Fibroblast of lung (primary cell): ENCODE data around the gene PRPF8. TPM values are rescaled to one million over a fixed set of nuclear protein-coding genes. Genes with fewer than 3 reads are reported as not detected.
A peak's percentile ranks its signal among the peaks of the same experiment; 100 is the strongest.

Experiments
- DNase-seq, 2 donors: peaks; one replicate each; pipeline versions ENCODE4 v3.0.0 to v3.0.0-alpha.2; 2010; ENCODE audit warnings: low read depth in 2 of 2
- H2AFZ ChIP-seq: 2 replicates; pipeline ENCODE4 v1.5.1; 2012; ENCODE audit warnings: low read length, control low read depth, inconsistent platforms
- H3K27ac ChIP-seq: 2 replicates; pipeline ENCODE4 v1.5.1; 2011; ENCODE audit warnings: low read length, control low read depth; ENCODE audit not compliant: insufficient read depth
- H3K27me3 ChIP-seq: 2 replicates; pipeline ENCODE4 v1.5.1; 2011; ENCODE audit warnings: mild to moderate bottlenecking, low read length; ENCODE audit not compliant: control insufficient read depth, insufficient read depth
- H3K36me3 ChIP-seq: 2 replicates; pipeline ENCODE4 v1.5.1; 2011; ENCODE audit warnings: low read length; ENCODE audit not compliant: control insufficient read depth, insufficient read depth
- H3K4me1 ChIP-seq: 2 replicates; pipeline ENCODE4 v1.5.1; 2011; ENCODE audit warnings: low read length; ENCODE audit not compliant: control insufficient read depth, insufficient read depth; ENCODE audit errors: extremely low read depth
- H3K4me2 ChIP-seq: 2 replicates; pipeline ENCODE4 v1.5.1; 2011; ENCODE audit warnings: low read length, control low read depth; ENCODE audit not compliant: insufficient read depth; ENCODE audit errors: extremely low read depth
- H3K4me3 ChIP-seq, 4 experiments: fragments of 200-600 bp in 1 of 4; sonication (generic) in 1 of 4; replicated peaks in 1 of 4; 2 replicates each; pipeline ENCODE4 v1.5.1; 2011 to 2016; ENCODE audit warnings: low read length in 4 of 4, low read depth in 3 of 4, mild to moderate bottlenecking in 3 of 4, control low read depth in 2 of 4, inconsistent platforms in 1 of 4, mixed read lengths in 1 of 4; ENCODE audit not compliant: insufficient read depth in 1 of 4; ENCODE audit errors: control extremely low read depth in 1 of 4
- H3K79me2 ChIP-seq: 2 replicates; pipeline ENCODE4 v1.5.1; 2012; ENCODE audit warnings: mild to moderate bottlenecking, low read length, inconsistent platforms; ENCODE audit not compliant: control insufficient read depth, insufficient read depth
- H3K9ac ChIP-seq: 2 replicates; pipeline ENCODE4 v1.5.1; 2011; ENCODE audit warnings: mild to moderate bottlenecking, low read length, control low read depth; ENCODE audit not compliant: insufficient read depth
- H3K9me3 ChIP-seq: 2 replicates; pipeline ENCODE4 v1.5.1; 2012; ENCODE audit warnings: low read depth, low read length; ENCODE audit not compliant: control insufficient read depth, insufficient read depth
- H4K20me1 ChIP-seq: 2 replicates; pipeline ENCODE4 v1.5.1; 2011; ENCODE audit warnings: low read length; ENCODE audit not compliant: control insufficient read depth, insufficient read depth; ENCODE audit errors: extremely low read depth
- EZH2 ChIP-seq: IDR thresholded peaks from 2 replicates; pipeline ENCODE4 v1.5.1; 2012; ENCODE audit warnings: low read length, control low read depth, mild to moderate bottlenecking; ENCODE audit errors: missing control alignments
- polyA plus RNA-seq, 2 donors: library from polyadenylated mRNA; depleted of rRNA in 1 of 2; stranded (reverse) in 1 of 2; unstranded in 1 of 2; fragments of >200 nt; gene quantifications; 2 replicates each; pipeline ENCODE4 v1.2.1, GENCODE V29; 2011 to 2012; ENCODE audit warnings: missing spikeins in 1 of 2
- total RNA-seq: library from RNA; depleted of rRNA; stranded (reverse); fragments of >200 nt; gene quantifications from 2 replicates; pipeline ENCODE4 v1.2.1, GENCODE V29; 2014
- TF ChIP-seq, protein P1 (sequence below), 2 donors: IDR thresholded peaks in 1 of 2; conservative IDR thresholded peaks in 1 of 2; 1 replicate in 1 of 2; 2 replicates in 1 of 2; pipeline ENCODE4 v1.5.1; 2011 to 2012; ENCODE audit warnings: low read length in 2 of 2, control low read depth in 1 of 2, inconsistent platforms in 1 of 2, low read depth in 1 of 2, mild to moderate bottlenecking in 1 of 2

Gene PRPF8
- total and polyA plus RNA-seq, 2 donors (not counting 1 experiment from before 2014, with no cell fraction given) = 88.9 to 122 TPM

GRCh38 chr17:1628856-1629503 lies 55.7 kb downstream of the PRPF8 start:
- peak overlapping the region; percentile 75 for H3K27ac ChIP-seq
- H3K36me3 ChIP-seq = no peaks in the 10 kb centered on the region
- peak overlapping the region; percentile 42 to 80 (median 74) for H3K4me3 ChIP-seq

DNA sequence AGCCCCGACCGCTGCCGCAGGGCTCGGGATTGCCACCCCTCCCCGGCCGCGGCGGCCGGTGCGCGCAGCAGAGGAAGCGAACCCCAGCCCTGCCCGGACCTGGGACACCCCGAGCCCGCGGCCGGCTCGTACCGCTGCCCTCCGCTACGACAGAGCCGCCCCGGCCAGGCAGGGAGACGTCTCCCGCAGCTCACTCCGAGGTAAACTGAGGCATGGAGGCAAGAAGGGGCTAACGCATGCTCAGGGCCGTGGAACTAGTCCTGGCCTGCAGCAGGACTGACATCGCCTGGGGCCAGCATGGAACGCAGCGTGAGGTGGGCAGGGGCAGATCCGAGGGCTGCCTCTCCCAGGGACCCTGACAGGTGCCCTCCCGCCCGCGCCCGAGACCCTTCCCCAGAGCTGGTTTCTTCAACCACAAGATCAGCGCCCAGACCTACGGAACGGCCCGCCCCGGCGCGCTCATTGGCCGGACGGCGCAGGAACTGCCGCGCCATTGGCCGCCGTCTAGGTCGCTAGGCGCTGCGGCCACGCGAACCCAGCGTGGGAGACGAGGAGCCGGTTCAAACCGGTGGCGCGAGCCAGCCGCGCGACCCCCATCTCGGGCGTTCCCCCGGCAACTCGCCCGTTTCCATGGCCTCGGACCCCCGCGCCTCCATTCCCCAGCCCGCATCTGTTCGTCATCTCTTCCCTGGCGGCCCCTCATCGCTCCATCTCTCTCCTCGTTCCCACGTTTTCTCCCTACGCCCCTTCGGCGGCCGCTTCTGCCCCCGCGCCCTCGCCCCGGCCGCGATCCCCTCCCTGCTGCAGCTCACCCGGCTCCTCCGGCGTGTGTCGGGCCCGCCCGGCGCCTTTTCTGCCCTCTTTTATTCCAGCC lies 56.4 kb downstream of the PRPF8 start, which contains the start of gene SLC43A2:
Gene SLC43A2 (minus strand): TSS at position 853 of the 874 bp plus-strand sequence. CDS start 960 bp downstream, outside the sequence.
- H3K27me3 ChIP-seq = peaks cover 6% of the 10 kb centered on the region
- no peaks in the 10 kb centered on the region for H3K79me2 ChIP-seq
- no peaks in the 10 kb centered on the region for H3K9me3 ChIP-seq
- peaks cover 6% of the 10 kb centered on the region for H3K4me1 ChIP-seq
- peak; percentile 68 to 76 for DNase-seq
- TF ChIP-seq EZH2 = no peak
- H3K27ac ChIP-seq = peak within 1 kb of the TSS; percentile 75
- H3K4me2 ChIP-seq = peak within 1 kb of the TSS; percentile 98
- peak within 1 kb of the TSS; percentile 86 for H2AFZ ChIP-seq
- no peaks in the 10 kb centered on the region for H4K20me1 ChIP-seq
- H3K36me3 ChIP-seq = no peaks in the 10 kb centered on the region
- H3K9ac ChIP-seq = peak within 1 kb of the TSS; percentile 74
- H3K4me3 ChIP-seq = peak within 1 kb of the TSS; percentile 46 to 80 (median 74)

More at GRCh38 chr17:1628856-1629503, 55.7 kb downstream of the PRPF8 start:
- Histone ChIP-seq H4K20me1 (no peaks in the 10 kb centered on the region), H3K27me3 (peaks cover 6% of the 10 kb centered on the region), H3K9me3 (no peaks in the 10 kb centered on the region), H3K9ac (peak overlapping the region; percentile 74), H3K4me2 (peak overlapping the region; percentile 98), H3K4me1 (peaks cover 6% of the 10 kb centered on the region), H2AFZ (no peak overlapping the region), H3K79me2 (no peaks in the 10 kb centered on the region)
- peak; percentile 90 for DNase-seq
- no peak for TF ChIP-seq EZH2
- TF ChIP-seq, protein P1, sequence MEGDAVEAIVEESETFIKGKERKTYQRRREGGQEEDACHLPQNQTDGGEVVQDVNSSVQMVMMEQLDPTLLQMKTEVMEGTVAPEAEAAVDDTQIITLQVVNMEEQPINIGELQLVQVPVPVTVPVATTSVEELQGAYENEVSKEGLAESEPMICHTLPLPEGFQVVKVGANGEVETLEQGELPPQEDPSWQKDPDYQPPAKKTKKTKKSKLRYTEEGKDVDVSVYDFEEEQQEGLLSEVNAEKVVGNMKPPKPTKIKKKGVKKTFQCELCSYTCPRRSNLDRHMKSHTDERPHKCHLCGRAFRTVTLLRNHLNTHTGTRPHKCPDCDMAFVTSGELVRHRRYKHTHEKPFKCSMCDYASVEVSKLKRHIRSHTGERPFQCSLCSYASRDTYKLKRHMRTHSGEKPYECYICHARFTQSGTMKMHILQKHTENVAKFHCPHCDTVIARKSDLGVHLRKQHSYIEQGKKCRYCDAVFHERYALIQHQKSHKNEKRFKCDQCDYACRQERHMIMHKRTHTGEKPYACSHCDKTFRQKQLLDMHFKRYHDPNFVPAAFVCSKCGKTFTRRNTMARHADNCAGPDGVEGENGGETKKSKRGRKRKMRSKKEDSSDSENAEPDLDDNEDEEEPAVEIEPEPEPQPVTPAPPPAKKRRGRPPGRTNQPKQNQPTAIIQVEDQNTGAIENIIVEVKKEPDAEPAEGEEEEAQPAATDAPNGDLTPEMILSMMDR (conservative IDR thresholded peaks at IDR 0.05 in 1 of 2, IDR thresholded peaks at IDR 0.05 in 1 of 2; ENCODE audit: low read depth in 1 of 2, low read length in 2 of 2) = peak in 1 of 2 donors; percentile 16

GRCh38 chr17:1627182-1627981 lies 57.3 kb downstream of the PRPF8 start:
- DNase-seq = no peak
- TF ChIP-seq, protein P1 (conservative IDR thresholded peaks at IDR 0.05 in 1 of 2, IDR thresholded peaks at IDR 0.05 in 1 of 2; ENCODE audit: low read depth in 1 of 2, low read length in 2 of 2) = no peak
- TF ChIP-seq EZH2 = peak; percentile 26
- H3K4me3 ChIP-seq = peak overlapping the region in 3 of 4 experiments; percentile 74 to 80 (median 75)
- no peaks in the 10 kb centered on the region for H3K9me3 ChIP-seq
- H3K9ac ChIP-seq = no peak overlapping the region
- peaks cover 6% of the 10 kb centered on the region for H3K4me1 ChIP-seq
- H2AFZ ChIP-seq = no peak overlapping the region
- H4K20me1 ChIP-seq = no peaks in the 10 kb centered on the region
- H3K4me2 ChIP-seq = peak overlapping the region; percentile 98
- H3K36me3 ChIP-seq = no peaks in the 10 kb centered on the region
- peaks cover 6% of the 10 kb centered on the region for H3K27me3 ChIP-seq
- H3K79me2 ChIP-seq = no peaks in the 10 kb centered on the region
- H3K27ac ChIP-seq = no peak overlapping the region
